ENCODE results near the gene ETNK1.

Gene ETNK1

GRCh38 chr12:22634883-22635282 lies 9.9 kb downstream of the ETNK1 start:
- no peak overlapping the region for H3K4me3 ChIP-seq (ENCODE audit: low read depth, low read length)
- no peak for DNase-seq (ENCODE audit: low read depth)
- no peak for TF ChIP-seq CTCF (IDR thresholded peaks at IDR 0.05; ENCODE audit: low read depth, low read length, missing control alignments)

DNA sequence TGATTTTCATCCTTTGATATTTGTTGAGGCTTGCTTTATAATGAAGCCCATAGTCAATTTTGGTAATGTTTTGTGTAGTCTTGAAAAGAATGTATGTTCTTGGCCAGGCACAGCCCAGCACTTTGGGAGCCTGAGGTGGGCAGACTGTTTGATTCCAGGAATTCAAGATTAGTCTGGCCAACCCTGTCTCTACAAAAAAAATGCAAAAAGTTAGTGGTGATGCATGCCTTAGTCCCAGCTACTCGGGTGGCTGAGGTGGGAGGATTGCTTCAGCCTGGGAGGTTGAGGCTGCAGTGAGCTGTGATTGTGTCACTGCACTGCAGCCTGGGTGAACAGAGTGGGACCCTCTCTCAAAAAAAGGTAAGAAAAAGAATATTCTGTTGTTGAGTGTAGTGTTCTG lies 10.8 kb downstream of the ETNK1 start:
- TF ChIP-seq CTCF (IDR thresholded peaks at IDR 0.05; ENCODE audit: low read depth, low read length, missing control alignments) = no peak
- no peak overlapping the region for H3K4me3 ChIP-seq (ENCODE audit: low read depth, low read length)

DNA sequence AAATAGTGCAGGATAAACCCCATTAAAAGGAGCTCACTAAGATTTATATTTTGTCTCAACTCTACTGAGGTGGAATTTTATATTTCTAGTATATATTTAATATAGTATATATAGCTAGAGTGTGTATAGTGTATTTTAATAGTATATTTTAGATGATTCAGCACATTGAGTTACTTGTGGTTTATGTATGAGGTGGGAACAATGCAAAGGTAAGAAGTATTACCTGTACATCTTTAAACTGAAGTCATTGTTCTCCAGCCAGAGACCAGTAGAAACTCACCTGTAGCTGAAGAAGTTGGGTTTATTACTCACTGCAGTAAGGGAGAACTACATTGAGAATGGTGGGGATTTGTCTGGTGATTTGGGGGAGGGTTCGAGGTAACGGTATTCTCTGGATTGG lies 15.9 kb downstream of the ETNK1 start:
- no peak overlapping the region for H3K4me3 ChIP-seq (ENCODE audit: low read depth, low read length)
- no peak for DNase-seq (ENCODE audit: low read depth)
- no peak for TF ChIP-seq CTCF (IDR thresholded peaks at IDR 0.05; ENCODE audit: low read depth, low read length, missing control alignments)

More for the DNA sequence above, 10.8 kb downstream of the ETNK1 start:
- DNase-seq (ENCODE audit: low read depth) = no peak

DNA sequence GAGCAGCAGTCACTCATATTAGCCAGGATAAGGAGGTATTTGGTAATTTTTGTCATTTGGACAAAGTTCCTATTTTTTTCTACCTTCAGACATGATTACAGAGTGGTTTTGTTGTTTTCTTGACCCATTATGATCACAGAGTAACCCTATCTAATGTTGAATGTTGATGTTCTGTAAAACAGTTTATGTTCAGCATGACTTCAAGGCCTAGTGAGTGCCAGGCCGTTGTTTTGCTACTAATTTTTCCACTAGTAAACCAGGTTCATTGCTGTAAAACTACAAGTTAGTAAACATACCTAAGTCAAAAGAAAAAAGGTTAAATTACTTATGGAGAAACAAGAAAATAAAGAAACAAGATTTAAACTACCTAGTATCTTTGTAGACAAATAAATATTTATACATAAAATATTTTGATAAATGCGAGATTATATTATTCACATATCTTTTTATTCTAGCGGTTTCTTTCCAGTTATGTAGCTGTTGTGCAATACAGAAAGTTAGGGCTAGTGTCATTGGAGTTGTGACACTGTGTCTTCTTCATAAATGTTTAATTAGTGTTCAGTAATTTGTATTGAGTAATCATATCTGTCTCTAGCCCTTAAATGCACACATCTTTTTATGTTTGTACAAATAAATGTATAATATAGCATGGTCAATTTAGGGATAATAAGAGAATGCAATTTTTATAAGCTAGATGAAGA lies 16.5 kb downstream of the ETNK1 start:
- H3K4me3 ChIP-seq (ENCODE audit: low read depth, low read length) = no peak overlapping the region
- no peak for DNase-seq (ENCODE audit: low read depth)
- TF ChIP-seq CTCF (IDR thresholded peaks at IDR 0.05; ENCODE audit: low read depth, low read length, missing control alignments) = no peak

GRCh38 chr12:22648668-22649067 lies 23.7 kb downstream of the ETNK1 start:
- TF ChIP-seq CTCF (IDR thresholded peaks at IDR 0.05; ENCODE audit: low read depth, low read length, missing control alignments) = no peak
- no peak overlapping the region for H3K4me3 ChIP-seq (ENCODE audit: low read depth, low read length)
- no peak for DNase-seq (ENCODE audit: low read depth)

DNA sequence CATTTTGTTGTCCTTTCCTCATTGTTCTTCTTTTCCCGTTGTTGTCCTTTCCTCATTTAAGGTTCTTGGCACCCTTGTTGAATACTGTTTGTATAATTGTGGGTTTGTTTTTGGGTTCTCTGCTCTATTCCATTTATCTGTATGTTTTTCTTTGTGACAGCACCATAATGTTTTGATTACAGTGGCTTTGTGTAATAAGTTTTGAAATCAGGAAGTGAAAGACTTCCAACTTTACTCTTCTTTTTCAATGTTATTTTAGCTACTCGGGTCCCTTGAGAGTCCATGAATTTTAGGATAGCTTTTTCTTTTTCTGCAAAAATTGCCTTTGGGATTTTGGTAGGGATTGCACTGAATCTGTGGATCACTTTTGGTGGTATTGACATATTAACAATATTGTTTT lies 28.1 kb downstream of the ETNK1 start:
- TF ChIP-seq CTCF (IDR thresholded peaks at IDR 0.05; ENCODE audit: low read depth, low read length, missing control alignments) = no peak
- no peak for DNase-seq (ENCODE audit: low read depth)

DNA sequence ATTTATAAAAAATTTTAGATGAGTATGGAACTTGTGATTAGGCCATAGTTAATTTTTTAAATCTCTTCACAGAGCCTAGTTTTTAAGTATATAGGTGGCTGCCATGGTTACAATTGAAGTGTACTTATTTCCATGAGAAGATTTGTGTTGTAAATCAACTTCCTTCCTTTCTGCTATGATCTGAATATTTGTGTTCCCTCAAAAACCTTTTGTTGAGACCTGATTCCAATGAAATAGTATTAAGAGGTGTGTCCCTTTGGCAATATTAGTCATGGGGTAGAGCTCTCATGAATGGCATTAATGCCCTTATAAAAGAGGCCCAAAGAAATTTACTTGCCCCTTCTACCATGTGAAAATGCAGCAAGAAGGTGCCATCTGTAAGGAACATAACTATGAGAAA lies 28.8 kb downstream of the ETNK1 start:
- no peak for TF ChIP-seq CTCF (IDR thresholded peaks at IDR 0.05; ENCODE audit: low read depth, low read length, missing control alignments)
- H3K4me3 ChIP-seq (ENCODE audit: low read depth, low read length) = no peak overlapping the region
- no peak for DNase-seq (ENCODE audit: low read depth)

More for the DNA sequence above, 28.1 kb downstream of the ETNK1 start:
- no peak overlapping the region for H3K4me3 ChIP-seq (ENCODE audit: low read depth, low read length)

Data from GM12864 (cell line).